Esophagus squamous epithelium (tissue), 4 donors: Measurements from ENCODE around the gene C8B.

Experiments used
- CTCF ChIP-seq, 6 experiments: fragments of 450-650 bp in 4 of 6; fragments of 200-600 bp in 2 of 6; sonication (generic) in 2 of 6; IDR thresholded peaks; one replicate each; pipeline ENCODE4 v1.5.1; 2016 to 2019; ENCODE audit warnings: antibody characterized with exemption in 6 of 6, mild to moderate bottlenecking in 4 of 6, moderate library complexity in 4 of 6
- POLR2A ChIP-seq, 4 donors: fragments of 450-650 bp; IDR thresholded peaks; one replicate each; pipeline ENCODE4 v1.6.1; 2017; ENCODE audit warnings: antibody characterized with exemption in 4 of 4, mild to moderate bottlenecking in 4 of 4, moderate library complexity in 3 of 4

- no peak for TF ChIP-seq CTCF (IDR thresholded peaks at IDR 0.05)
- no peak for TF ChIP-seq POLR2A (IDR thresholded peaks at IDR 0.05)
Measured at GRCh38 chr1:56979986-56980755, 14.4 kb upstream of the C8B start.
